Neural cell (in vitro differentiated cells): ENCODE results near the gene DCAF8. TPM values are rescaled to one million over a fixed set of nuclear protein-coding genes. Genes with fewer than 3 reads are reported as not detected.

Source experiments
- H2AFZ ChIP-seq: fragments of 200-600, 300-800 bp; sonication (generic), shearing (Covaris generic); 2 replicates; pipeline ENCODE4 v1.6.0; 2014; ENCODE audit warnings: low read depth, mild to moderate bottlenecking, antibody characterized with exemption, low read length, moderate library complexity
- H3F3A ChIP-seq: fragments of 200-600 bp; shearing (Covaris generic); 2 replicates; pipeline ENCODE4 v1.6.1; 2016; ENCODE audit warnings: mild to moderate bottlenecking, moderate library complexity, mixed read lengths, antibody characterized with exemption, low read length; ENCODE audit not compliant: insufficient read depth, poor library complexity, severe bottlenecking
- H3K27ac ChIP-seq: fragments of 200-600, 300-800 bp; sonication (generic), shearing (Covaris generic); 2 replicates; pipeline ENCODE4 v1.5.1; 2014; ENCODE audit warnings: mild to moderate bottlenecking, low read length, moderate library complexity
- H3K27me3 ChIP-seq: fragments of 300-800, 200-600 bp; sonication (generic), shearing (Covaris generic); 2 replicates; pipeline ENCODE4 v1.6.0; 2014; ENCODE audit warnings: mild to moderate bottlenecking, low read depth, low read length, moderate library complexity; ENCODE audit not compliant: insufficient read depth
- H3K36me3 ChIP-seq: fragments of 300-800, 200-600 bp; sonication (generic), shearing (Covaris generic); 2 replicates; pipeline ENCODE4 v1.5.1; 2014; ENCODE audit warnings: mild to moderate bottlenecking, antibody characterized with exemption, low read length, moderate library complexity; ENCODE audit not compliant: insufficient read depth
- H3K4me2 ChIP-seq: fragments of 300-800, 200-600 bp; sonication (generic), shearing (Covaris generic); 2 replicates; pipeline ENCODE4 v1.6.0; 2014; ENCODE audit warnings: mild to moderate bottlenecking, low read length
- H3K4me3 ChIP-seq: fragments of 300-800, 200-600 bp; sonication (generic), shearing (Covaris generic); 2 replicates; pipeline ENCODE4 v1.5.1; 2014; ENCODE audit warnings: mild to moderate bottlenecking, low read length, moderate library complexity
- H3K79me2 ChIP-seq: fragments of 200-600 bp; shearing (Covaris generic); replicated peaks from 2 replicates; pipeline ENCODE4 v1.6.0; 2014; ENCODE audit warnings: mild to moderate bottlenecking, low read length, moderate library complexity; ENCODE audit not compliant: insufficient read depth
- H3K9ac ChIP-seq: fragments of 300-800, 200-600 bp; sonication (generic), shearing (Covaris generic); 2 replicates; pipeline ENCODE4 v1.6.1; 2016; ENCODE audit warnings: mild to moderate bottlenecking, low read length, mixed read lengths
- H3K9me2 ChIP-seq: fragments of 200-600 bp; shearing (Covaris generic); 2 replicates; pipeline ENCODE4 v1.6.1; 2016; ENCODE audit warnings: mild to moderate bottlenecking, low read length, mixed read lengths; ENCODE audit not compliant: insufficient read depth
- H3K9me3 ChIP-seq: fragments of 200-600, 300-800 bp; sonication (generic), shearing (Covaris generic); 2 replicates; pipeline ENCODE4 v1.6.1; 2016; ENCODE audit warnings: mild to moderate bottlenecking, mixed run types, low read length, moderate library complexity, mixed read lengths
- H4K20me1 ChIP-seq: fragments of 200-600 bp; shearing (Covaris generic); 2 replicates; pipeline ENCODE4 v1.6.1; 2016; ENCODE audit warnings: mild to moderate bottlenecking, mixed run types; ENCODE audit not compliant: insufficient read depth
- CTCF ChIP-seq: fragments of 450-650 bp; IDR thresholded peaks from 2 replicates; pipeline ENCODE4 v1.5.1; 2014; ENCODE audit warnings: antibody characterized with exemption, mild to moderate bottlenecking, moderate library complexity; ENCODE audit not compliant: poor library complexity, severe bottlenecking
- EP300 ChIP-seq: fragments of 450-650 bp; conservative IDR thresholded peaks from 2 replicates; pipeline ENCODE4 v1.6.1; 2014; ENCODE audit warnings: antibody characterized with exemption, mild to moderate bottlenecking, moderate library complexity; ENCODE audit not compliant: poor library complexity, severe bottlenecking
- EZH2 ChIP-seq: fragments of 200-600, 300-800 bp; shearing (Covaris generic), sonication (generic); IDR thresholded peaks from 2 replicates; pipeline ENCODE4 v1.6.1; 2014; ENCODE audit warnings: antibody characterized with exemption, low read length, borderline replicate concordance, mild to moderate bottlenecking; ENCODE audit not compliant: insufficient read depth, poor library complexity, severe bottlenecking
- MXI1 ChIP-seq: fragments of 450-650 bp; conservative IDR thresholded peaks from 2 replicates; pipeline ENCODE4 v1.6.1; 2014; ENCODE audit warnings: antibody characterized with exemption, mild to moderate bottlenecking; ENCODE audit not compliant: poor library complexity, severe bottlenecking
- POLR2AphosphoS5 ChIP-seq: IDR thresholded peaks from 2 replicates; pipeline ENCODE4 v1.6.1; 2012
- RAD21 ChIP-seq: fragments of 450-650 bp; conservative IDR thresholded peaks from 2 replicates; pipeline ENCODE4 v1.6.1; 2014; ENCODE audit warnings: antibody characterized with exemption, mild to moderate bottlenecking, moderate library complexity
- REST ChIP-seq: IDR thresholded peaks from 2 replicates; pipeline ENCODE4 v1.6.1; 2012; ENCODE audit warnings: borderline replicate concordance
- SMC3 ChIP-seq: fragments of 450-650 bp; conservative IDR thresholded peaks from 2 replicates; pipeline ENCODE4 v1.6.1; 2014; ENCODE audit warnings: antibody characterized with exemption, mild to moderate bottlenecking, moderate library complexity; ENCODE audit not compliant: poor library complexity
- TAF1 ChIP-seq: IDR thresholded peaks from 2 replicates; pipeline ENCODE4 v1.6.1; 2012; ENCODE audit warnings: low read depth
- polyA plus RNA-seq: library from polyadenylated mRNA; depleted of rRNA; stranded (reverse); fragments of >200 nt; gene quantifications from 2 replicates; pipeline ENCODE4 v1.2.3, GENCODE V29; 2014

The DCAF8 gene
- polyA plus RNA-seq, 1 donor from 2014 or later = 153 TPM

GRCh38 chr1:160177231-160177630, 85.1 kb downstream of the DCAF8 start:
- Histone ChIP-seq H3K9me3 (no peaks in the 10 kb centered on the region), H2AFZ (no peak overlapping the region), H3K9ac (no peak overlapping the region), H3K4me3 (no peak overlapping the region), H3K79me2 (no peaks in the 10 kb centered on the region), H4K20me1 (no peaks in the 10 kb centered on the region), H3K4me2 (no peak overlapping the region), H3K36me3 (no peaks in the 10 kb centered on the region), H3K27ac (no peak overlapping the region), H3K9me2 (no peaks in the 10 kb centered on the region), H3K27me3 (no peaks in the 10 kb centered on the region), H3F3A (no peaks in the 10 kb centered on the region)
- no peak for TF ChIP-seq SMC3
- TF ChIP-seq EZH2 = no peak
- TF ChIP-seq MXI1 = no peak
- no peak for TF ChIP-seq POLR2AphosphoS5
- TF ChIP-seq EP300 = no peak
- no peak for TF ChIP-seq CTCF
- TF ChIP-seq RAD21 = no peak
- TF ChIP-seq TAF1 = no peak
- no peak for TF ChIP-seq REST

GRCh38 chr1:160171980-160172379, 90.4 kb downstream of the DCAF8 start:
- Histone ChIP-seq H3K9me3 (no peaks in the 10 kb centered on the region), H3K36me3 (no peaks in the 10 kb centered on the region), H3K27me3 (no peaks in the 10 kb centered on the region), H3K27ac (no peak overlapping the region), H4K20me1 (no peaks in the 10 kb centered on the region), H3K4me2 (no peak overlapping the region), H3F3A (no peaks in the 10 kb centered on the region), H2AFZ (no peak overlapping the region), H3K9ac (no peak overlapping the region), H3K9me2 (no peaks in the 10 kb centered on the region), H3K79me2 (no peaks in the 10 kb centered on the region), H3K4me3 (no peak overlapping the region)
- TF ChIP-seq TAF1 = no peak
- TF ChIP-seq RAD21 = no peak
- no peak for TF ChIP-seq MXI1
- TF ChIP-seq REST = no peak
- no peak for TF ChIP-seq EZH2
- no peak for TF ChIP-seq CTCF
- TF ChIP-seq SMC3 = no peak
- TF ChIP-seq EP300 = no peak
- TF ChIP-seq POLR2AphosphoS5 = no peak
